GM21717 (cell line): ENCODE measurements around the gene DSP.

Experiments used
- ATAC-seq: cut with Tn5 transposase; IDR thresholded peaks from one replicate; pipeline ENCODE4 v1.9.1; 2021; ENCODE audit warnings: mild to moderate bottlenecking, moderate library complexity; ENCODE audit not compliant: unreplicated experiment

Gene DSP, protein sequence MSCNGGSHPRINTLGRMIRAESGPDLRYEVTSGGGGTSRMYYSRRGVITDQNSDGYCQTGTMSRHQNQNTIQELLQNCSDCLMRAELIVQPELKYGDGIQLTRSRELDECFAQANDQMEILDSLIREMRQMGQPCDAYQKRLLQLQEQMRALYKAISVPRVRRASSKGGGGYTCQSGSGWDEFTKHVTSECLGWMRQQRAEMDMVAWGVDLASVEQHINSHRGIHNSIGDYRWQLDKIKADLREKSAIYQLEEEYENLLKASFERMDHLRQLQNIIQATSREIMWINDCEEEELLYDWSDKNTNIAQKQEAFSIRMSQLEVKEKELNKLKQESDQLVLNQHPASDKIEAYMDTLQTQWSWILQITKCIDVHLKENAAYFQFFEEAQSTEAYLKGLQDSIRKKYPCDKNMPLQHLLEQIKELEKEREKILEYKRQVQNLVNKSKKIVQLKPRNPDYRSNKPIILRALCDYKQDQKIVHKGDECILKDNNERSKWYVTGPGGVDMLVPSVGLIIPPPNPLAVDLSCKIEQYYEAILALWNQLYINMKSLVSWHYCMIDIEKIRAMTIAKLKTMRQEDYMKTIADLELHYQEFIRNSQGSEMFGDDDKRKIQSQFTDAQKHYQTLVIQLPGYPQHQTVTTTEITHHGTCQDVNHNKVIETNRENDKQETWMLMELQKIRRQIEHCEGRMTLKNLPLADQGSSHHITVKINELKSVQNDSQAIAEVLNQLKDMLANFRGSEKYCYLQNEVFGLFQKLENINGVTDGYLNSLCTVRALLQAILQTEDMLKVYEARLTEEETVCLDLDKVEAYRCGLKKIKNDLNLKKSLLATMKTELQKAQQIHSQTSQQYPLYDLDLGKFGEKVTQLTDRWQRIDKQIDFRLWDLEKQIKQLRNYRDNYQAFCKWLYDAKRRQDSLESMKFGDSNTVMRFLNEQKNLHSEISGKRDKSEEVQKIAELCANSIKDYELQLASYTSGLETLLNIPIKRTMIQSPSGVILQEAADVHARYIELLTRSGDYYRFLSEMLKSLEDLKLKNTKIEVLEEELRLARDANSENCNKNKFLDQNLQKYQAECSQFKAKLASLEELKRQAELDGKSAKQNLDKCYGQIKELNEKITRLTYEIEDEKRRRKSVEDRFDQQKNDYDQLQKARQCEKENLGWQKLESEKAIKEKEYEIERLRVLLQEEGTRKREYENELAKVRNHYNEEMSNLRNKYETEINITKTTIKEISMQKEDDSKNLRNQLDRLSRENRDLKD (N-terminal part only)

DNA sequence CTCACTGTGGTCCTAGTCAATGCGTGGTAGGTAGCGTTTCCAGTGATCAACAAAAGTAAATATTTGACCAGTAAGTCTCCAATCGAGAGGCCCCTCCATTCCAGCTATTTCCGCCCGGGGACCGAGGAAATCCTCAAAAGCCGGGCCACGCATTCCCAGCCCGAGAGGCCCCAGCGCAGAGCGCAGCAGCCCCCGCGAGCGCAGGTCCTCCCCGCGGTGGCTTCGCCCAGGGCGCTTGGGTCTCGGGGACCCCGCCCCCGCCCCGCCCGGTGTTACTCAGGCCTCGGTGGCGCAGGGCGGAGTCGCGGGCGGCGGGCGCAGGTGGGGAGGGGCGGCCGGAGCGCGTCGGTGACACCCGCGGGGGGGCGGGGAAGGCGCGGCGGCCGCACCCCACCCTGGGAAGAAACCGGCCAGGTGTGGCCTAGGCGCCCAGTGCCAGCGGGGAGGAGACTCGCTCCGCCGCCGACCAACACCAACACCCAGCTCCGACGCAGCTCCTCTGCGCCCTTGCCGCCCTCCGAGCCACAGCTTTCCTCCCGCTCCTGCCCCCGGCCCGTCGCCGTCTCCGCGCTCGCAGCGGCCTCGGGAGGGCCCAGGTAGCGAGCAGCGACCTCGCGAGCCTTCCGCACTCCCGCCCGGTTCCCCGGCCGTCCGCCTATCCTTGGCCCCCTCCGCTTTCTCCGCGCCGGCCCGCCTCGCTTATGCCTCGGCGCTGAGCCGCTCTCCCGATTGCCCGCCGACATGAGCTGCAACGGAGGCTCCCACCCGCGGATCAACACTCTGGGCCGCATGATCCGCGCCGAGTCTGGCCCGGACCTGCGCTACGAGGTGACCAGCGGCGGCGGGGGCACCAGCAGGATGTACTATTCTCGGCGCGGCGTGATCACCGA lies at the start of gene DSP:
TSS of gene DSP (plus strand) at position 497 of the 890 bp plus-strand sequence. CDS start at position 742, 245 bp downstream.
- no peak for ATAC-seq

DNA sequence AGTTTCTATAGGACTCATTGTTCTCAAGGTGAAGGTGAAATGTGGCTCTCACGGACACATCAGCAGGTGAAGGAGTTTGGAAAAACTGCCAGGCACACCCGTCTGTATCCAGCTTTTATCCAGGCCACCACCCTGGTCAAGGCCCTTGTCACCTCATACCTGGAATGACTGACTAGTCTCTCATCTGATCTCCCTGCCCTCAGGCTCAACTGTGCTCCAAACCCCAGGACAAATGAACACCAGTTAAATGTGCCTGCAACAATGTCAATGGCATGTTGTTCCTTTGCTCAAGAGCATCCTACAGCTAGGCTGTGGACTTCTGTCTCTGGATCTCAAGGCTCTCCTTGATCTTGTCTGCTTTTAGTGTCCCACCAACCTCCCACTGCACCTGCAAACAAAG lies 47.6 kb upstream of the DSP start:
- no peak for ATAC-seq

DNA sequence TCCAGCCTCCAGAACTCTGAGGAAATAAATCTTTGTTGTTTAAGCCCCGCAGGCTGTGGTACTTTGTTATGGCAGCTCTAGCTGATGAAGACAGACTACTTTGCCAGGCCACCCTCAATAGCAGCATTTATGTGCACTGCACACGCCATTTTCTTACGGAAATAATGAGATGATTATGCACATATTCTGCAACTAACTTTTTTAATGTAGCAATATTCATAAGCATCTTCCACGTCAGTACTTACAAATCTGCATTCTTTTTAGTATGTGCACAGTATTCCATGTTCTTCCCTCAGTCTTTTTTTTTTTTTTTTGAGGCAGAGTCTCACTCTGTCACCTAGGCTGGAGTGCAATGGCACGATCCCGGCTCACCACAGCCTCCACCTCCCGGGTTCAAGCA lies 46.8 kb upstream of the DSP start:
- no peak for ATAC-seq

DNA sequence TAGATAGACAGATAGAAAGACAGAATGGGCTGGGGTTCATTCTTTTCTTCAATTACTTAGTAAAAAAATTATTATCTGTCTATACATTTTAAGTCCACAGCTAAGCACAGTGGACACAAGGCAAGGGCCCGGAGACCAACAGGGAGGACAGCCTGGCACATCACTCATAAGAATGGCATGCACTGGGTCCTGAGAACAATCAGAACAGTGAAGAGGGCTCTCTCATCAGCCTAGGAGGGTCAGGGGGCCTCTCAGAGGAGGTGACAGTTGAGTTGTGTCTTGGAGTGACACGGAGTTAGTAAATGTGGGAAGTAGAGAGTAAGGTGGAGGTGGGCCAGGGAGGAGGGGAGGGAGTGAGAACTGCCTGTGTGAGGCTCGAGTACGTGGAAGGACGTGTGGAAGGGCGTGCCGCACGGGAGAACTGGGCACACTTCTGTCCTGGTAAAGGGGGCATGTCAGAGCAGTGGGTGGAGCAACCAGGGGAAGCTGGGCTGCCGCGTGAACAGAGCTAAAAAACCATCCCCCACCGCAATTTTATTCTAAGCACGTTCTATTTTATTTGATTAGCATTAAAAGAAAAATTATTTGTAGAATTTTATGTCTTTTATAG lies 45.1 kb upstream of the DSP start:
- no peak for ATAC-seq

DNA sequence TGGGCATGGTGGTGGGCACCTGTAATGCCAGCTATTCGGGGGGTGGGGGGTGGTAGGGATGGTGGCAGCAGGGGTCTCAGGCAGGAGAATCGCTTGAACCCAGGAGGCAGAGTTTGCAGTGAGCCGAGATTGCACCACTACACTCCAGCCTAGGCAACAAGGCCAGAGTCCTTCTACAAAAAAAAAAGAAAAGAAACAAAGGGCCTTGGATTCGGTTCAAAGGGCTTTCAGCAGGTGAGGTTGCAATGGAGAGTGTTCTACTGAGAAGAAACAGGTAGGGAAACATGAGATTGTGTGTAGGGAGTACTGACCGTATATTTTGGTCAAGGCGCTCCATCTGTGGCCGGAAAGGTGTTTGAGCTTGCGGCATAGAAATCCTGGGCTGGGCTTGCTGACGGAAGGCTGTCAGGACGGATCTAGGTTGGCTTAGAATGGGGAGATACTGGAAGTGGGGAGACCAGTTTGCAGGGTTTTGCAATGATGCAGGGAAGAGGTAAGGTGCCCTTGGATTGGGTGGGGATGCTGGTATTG lies 40.7 kb upstream of the DSP start:
- no peak for ATAC-seq

DNA sequence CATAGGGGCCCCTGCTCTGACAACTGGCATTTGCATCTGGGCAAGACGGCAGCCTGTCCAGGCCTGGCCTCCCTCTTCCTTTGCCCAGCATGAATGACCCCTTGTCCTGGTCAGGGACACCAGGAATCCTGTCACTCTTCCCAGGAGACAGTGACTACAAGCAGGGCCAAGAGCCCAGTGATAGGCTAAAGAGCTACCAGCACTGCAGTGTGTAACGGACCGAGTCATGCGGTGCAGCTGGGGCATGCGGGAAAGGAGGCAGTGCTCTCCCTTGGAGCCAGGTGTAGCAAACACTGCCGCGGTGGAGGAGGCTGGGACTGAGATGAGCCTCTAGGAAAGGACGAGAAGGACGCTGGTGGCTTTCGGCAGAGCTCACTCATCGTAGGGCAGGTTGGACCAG lies 38.7 kb upstream of the DSP start:
- ATAC-seq = no peak

DNA sequence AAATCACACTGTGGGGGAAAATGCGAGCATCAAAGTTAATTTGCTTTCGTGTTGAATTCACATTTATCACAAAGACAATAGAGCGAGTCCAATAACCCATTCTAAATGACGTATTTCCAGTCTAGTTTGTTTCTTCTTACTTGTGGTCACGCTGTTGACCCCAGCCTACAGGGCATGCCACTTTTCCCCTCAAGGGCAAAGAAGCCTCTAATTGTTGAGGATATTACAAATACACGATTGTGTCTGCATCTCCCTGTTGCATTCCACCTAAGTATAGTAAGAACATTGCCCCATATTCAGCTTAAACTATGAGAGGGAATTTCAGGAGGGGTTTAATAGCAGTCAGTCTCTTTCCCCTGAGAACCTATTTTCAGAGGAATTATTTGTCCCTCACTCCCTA lies 37.4 kb upstream of the DSP start:
- ATAC-seq = no peak

DNA sequence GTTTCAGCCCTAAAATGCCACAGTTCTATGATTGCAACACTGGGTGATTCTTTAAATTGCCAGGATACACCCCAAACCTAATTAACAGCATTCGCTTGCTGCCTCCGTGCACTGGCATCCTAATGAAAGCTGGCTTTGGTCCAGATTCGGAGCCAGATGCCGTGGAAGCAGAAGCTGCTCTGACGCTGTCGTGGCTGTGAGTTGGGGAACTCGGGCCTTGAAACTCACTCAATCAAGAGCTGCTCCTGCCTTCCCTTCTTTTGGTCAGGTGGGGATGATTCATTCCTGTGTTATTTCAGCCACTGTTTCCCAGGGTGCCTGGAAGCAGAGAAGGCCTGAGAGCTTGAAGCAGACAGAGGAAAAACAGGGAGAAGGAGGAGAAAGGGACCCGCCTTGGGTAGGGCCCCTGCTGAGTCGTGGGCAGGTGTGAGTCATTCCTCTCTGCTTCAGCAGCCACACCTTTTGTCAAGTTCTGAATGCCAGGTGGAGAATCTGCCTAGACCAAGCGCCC lies 36.2 kb upstream of the DSP start:
- no peak for ATAC-seq

DNA sequence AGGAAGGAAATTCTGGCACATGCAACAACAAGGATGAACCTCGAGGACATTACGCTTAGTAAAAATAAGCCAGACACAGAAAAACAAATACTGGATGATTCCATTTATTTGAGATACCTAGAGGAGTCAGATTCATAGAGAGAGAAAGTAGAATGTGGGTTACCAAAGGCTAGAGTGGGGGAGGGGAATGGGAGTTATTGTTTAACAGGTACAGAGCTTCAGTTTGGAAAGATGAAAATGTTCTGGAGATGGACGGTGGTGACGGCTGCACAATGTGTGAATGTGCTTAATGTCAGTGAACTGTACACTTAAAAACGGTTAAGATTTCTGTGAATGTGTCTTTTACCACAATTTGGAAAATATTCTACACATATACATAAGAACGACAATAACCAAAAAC lies 33.9 kb upstream of the DSP start:
- ATAC-seq = no peak

DNA sequence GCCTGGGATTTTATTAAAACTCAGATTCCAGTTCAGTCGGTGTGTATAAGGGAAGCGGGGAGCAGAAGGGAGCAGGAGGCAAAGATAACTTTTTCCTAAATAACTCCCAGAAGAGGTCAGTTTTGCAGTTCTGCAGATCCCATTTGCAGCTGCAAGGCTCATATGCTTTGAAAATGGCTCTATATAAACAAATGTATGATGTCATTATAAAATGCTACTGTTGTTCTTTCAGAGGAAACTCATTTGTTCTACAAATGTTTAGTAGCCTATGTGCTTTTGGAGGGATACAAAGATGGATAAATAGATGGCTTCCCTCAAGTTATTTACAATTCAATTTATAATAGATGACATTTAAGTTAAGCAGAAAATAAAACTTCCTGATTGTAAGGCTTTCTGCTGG lies 29.2 kb upstream of the DSP start:
- no peak for ATAC-seq

DNA sequence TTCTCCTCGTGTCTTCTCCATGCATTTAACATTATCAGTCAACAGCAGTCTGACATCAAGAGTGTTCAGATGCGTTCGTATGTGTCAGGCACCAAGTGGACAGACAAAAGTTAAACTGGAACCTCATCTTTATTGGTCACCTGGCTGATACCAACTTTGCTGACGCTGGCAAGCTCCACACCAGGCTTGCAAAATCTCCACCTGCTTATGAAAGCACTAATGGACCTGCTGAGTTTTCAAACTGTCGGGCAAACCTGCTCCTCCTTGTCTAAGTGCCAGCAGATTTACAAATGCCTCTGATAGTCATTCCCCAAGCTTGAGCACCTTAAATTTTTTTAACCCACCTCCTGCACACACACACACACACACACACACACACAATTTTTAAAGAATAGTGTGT lies 27.9 kb upstream of the DSP start:
- no peak for ATAC-seq

DNA sequence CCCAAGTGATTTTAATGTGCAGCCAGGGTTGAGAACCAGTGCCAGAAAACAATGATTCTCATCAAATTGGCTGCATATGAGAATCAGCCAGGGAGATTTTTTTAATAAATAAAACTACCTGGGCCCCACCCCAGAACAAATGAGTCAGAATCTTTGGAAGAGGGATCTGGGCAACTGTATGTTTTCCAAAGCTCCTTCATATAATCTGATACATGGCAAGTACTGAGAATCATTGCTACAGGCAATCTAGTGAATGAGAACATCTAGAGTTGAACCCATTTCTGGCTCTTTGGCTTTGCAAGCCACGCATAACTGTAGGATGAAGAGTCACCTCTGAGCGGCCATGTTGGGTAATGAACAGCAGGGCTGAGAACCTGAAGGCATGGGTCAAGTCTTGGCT lies 26.1 kb upstream of the DSP start:
- no peak for ATAC-seq

DNA sequence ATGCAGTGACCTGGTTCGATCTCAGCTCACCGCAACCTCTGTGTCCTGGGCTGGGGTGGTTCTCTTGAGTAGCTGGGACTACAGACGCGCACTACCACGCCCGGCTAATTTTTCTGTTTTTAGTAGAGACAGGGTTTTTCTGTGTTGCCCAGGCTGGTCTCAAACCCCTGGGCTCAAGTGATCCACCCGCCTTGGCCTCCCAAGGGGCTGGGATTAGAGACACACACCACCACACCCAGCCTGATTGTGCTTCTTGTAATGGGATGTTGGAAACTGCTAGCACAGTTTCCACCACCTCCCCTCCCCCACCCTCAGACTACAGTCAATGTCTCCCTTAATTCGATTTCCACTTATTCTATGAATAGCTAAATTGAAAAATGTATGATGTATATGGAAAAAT lies 22.6 kb upstream of the DSP start:
- no peak for ATAC-seq

DNA sequence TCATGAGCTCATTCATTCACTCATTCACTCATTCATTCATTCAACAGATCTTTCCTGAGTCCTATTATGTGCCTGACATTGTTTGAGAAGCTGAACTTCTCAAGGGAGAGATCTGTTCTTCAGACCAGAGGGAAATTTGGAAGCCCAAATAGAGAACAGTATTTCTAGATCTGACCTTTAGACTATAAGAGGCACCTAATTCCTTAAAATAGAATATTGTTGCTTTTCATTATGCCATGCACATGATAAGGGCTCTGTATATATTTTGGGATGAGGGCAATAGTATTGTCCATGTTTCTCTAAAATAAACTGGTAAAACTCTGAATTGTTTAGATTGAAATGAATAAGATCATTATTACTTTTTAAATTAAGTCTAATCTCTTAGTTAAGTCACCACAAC lies 18.6 kb upstream of the DSP start:
- ATAC-seq = no peak

DNA sequence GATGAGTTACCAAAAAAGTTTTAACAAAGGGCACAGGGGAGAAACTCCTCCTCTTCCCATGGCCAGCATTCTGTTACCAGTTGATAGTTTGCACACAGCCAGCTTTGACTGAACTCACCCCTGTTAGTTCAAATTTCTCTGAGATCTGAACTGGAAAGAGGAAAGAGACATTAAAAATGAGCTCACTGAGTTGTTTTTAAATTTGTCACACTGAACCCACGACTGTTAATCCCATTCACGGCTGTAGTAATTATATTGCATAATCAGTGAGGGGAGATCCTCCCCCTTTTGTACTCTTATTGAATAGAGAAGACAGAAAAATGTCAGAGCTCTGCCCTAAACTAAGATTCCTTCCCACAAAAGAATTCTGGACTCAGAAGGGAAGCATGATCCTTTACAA lies 17.5 kb upstream of the DSP start:
- no peak for ATAC-seq

DNA sequence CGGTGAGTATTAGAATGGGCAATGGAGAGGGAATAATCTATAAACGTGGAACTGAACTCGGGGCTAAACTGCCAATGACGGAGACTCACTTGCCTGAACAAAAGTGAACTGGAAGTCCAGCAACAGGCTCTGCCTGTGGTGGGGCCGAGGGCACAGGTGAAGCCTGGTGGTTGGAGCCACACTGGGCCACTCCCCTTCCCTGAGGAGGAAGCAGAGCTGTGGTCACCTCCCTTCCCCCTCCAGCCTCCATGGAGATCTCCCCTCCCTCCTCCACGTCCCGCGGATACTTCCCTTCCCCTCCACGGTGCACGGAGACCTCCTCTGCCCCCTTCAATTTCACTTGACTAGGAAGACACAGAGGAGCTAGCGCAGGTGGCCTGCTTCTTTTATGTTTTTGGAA lies 14.7 kb upstream of the DSP start:
- no peak for ATAC-seq

DNA sequence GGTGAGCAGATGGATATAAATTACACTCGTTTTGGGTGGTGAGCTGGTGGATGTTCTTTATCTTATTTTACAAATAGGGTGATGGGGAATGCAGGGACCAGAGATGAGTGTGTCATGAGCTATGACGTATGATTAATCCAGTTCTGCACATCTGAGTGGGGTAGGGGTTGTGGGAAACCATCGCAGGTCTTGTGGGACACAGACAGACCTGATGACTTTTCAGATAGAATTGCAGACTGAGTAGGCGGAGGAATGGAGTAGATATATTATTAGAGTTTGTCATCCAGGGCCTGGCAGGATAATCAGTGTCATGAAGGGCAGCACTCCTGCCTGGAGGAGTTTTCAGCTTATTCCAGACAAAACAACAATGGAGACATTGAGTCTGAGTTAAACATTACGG lies 12.9 kb upstream of the DSP start:
- no peak for ATAC-seq

DNA sequence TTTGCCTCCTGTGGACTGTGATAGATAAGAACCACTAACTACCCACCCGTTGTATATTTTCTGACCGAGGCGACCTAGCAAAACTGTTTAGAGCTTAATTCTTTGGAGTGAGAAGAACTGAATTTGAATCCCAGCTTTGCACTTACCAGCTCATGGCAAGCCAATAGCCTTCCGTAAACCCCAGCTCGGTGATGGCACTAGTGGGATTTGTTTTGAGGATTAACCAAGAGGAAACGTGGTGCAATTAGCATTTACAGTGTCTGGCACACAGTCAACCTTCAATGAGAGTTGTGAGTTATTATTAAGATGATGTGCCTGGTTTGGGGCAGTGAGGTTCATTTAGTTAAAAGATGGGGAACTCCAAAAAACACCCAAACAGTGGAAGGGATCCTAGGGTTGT lies 12.3 kb upstream of the DSP start:
- ATAC-seq = no peak

DNA sequence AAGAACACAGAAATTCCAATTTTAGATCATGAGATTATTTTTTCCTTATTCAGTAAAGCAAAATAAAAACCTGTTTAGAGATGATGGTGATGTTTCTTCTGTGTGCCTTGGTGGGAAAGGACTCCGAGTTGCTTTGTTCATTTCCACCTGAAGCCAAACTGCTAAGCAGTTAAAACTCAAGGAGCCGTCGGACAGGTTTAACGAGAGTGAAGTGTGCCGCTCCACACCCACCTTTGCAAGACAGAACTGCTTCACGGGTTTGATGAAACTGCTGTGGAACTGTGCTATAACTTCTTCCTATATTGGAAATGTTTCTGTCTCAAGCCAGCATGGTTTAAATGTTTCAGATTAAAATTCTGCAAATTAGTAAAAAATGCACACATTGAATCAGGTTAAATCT lies 9.2 kb upstream of the DSP start:
- ATAC-seq = no peak

DNA sequence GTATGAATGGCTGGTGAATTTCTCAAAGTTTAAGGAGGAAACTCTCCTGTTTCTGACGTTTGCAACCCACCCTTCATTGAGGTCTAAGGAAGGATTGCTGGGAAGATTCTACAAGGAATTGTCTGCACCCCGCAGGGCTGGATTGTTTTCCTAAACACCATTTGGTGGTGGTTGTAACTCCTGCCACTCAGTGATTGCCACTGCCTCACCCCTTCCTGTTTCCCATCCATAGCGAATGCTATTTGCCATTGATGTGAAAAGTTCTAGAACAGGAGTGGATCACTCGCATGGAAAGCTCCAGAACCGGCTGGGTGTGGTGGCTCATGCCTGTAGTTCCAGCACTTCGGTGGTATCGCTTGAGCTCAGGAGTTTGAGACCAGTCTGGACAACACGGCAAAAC lies 8.7 kb upstream of the DSP start:
- no peak for ATAC-seq
